ENCODE results near the gene CNN3.

Gene CNN3

GRCh38 chr1:94922761-94923331, 4.1 kb downstream of the CNN3 start:
- no peak for FAIRE-seq

- no peak for FAIRE-seq
These were observed 4.9 kb downstream of the CNN3 start for GRCh38 chr1:94921977-94922376.

- no peak for FAIRE-seq
These were observed 6.8 kb downstream of the CNN3 start for GRCh38 chr1:94920061-94920460.

GRCh38 chr1:94919241-94920030, 7.5 kb downstream of the CNN3 start:
- FAIRE-seq: no peak

- no peak for FAIRE-seq
These were observed 9.7 kb downstream of the CNN3 start for GRCh38 chr1:94917251-94917650.

GRCh38 chr1:94912263-94913184, 14.4 kb downstream of the CNN3 start:
- no peak for FAIRE-seq

GRCh38 chr1:94909486-94909885, 17.4 kb downstream of the CNN3 start:
- FAIRE-seq: no peak

GRCh38 chr1:94908965-94909364, 17.9 kb downstream of the CNN3 start:
- FAIRE-seq: no peak

GRCh38 chr1:94908190-94908589, 18.7 kb downstream of the CNN3 start:
- no peak for FAIRE-seq

GRCh38 chr1:94907136-94907535, 19.8 kb downstream of the CNN3 start:
- FAIRE-seq: no peak

- no peak for FAIRE-seq
These were observed 20.5 kb downstream of the CNN3 start for GRCh38 chr1:94906382-94906781.

GRCh38 chr1:94905207-94905606, 21.7 kb downstream of the CNN3 start:
- no peak for FAIRE-seq

- no peak for FAIRE-seq
These were observed 23.5 kb downstream of the CNN3 start for GRCh38 chr1:94903280-94904009.

- no peak for FAIRE-seq
These were observed 25.1 kb downstream of the CNN3 start for GRCh38 chr1:94901841-94902240.

GRCh38 chr1:94899756-94900155, 27.2 kb downstream of the CNN3 start:
- no peak for FAIRE-seq

- FAIRE-seq: no peak
These were observed 28.2 kb downstream of the CNN3 start for GRCh38 chr1:94898491-94899385.

- FAIRE-seq: no peak
These were observed 31.4 kb downstream of the CNN3 start for GRCh38 chr1:94895518-94895917.

- FAIRE-seq: no peak
These were observed 32.3 kb downstream of the CNN3 start for GRCh38 chr1:94894630-94895029.

GRCh38 chr1:94892604-94893254, 34.2 kb downstream of the CNN3 start:
- FAIRE-seq: no peak

GRCh38 chr1:94888201-94888600, 38.7 kb downstream of the CNN3 start:
- FAIRE-seq: no peak

GRCh38 chr1:94887603-94888171, 39.2 kb downstream of the CNN3 start:
- FAIRE-seq: no peak

All from islet of Langerhans (tissue), 1 donor.